H1 (cell line): ENCODE measurements around the gene KRTAP5-4. TPM values are rescaled to one million over a fixed set of nuclear protein-coding genes. Genes with fewer than 3 reads are reported as not detected.
A peak's percentile ranks its signal among the peaks of the same experiment; 100 is the strongest.

Source experiments
- CTCF ChIA-PET: fragments of 300-600 bp; sonication (Branson Sonifier 250); formaldehyde crosslinking; loops from one replicate; lab custom pipeline; 2021; ENCODE audit not compliant: partially characterized antibody; lab: Charles Lee
- POLR2A ChIA-PET: fragments of 300-600 bp; sonication (Branson Sonifier 250); formaldehyde crosslinking; loops from one replicate; lab custom pipeline; 2021; ENCODE audit warnings: inconsistent platforms; ENCODE audit not compliant: partially characterized antibody; lab: Charles Lee
- DNase-seq, 2 experiments: peaks; one replicate each; pipeline versions ENCODE4 v3.0.0 to v3.0.0-alpha.2; 2010 to 2022; ENCODE audit warnings: low spot score in 2 of 2, low read depth in 1 of 2, mixed read lengths in 1 of 2
- FAIRE-seq: peaks from 2 replicates; lab custom pipeline; 2011; peaks lifted over from hg19 to GRCh38; lab: Jason Lieb, UNC
- H2AFZ ChIP-seq: 2 replicates; pipeline ENCODE4 v1.8.1; 2012; ENCODE audit warnings: low read length, inconsistent platforms
- H2AK5ac ChIP-seq: 2 replicates; pipeline ENCODE4 v1.6.1; 2013; ENCODE audit warnings: low read depth, low read length
- H2BK120ac ChIP-seq: replicated peaks from 2 replicates; pipeline ENCODE3; 2013; ENCODE audit warnings: low read depth, low read length, inconsistent platforms
- H2BK12ac ChIP-seq: 2 replicates; pipeline ENCODE4 v1.6.1; 2013; ENCODE audit warnings: low read depth, low read length
- H2BK15ac ChIP-seq: 2 replicates; pipeline ENCODE4 v1.6.1; 2013; ENCODE audit warnings: low read length
- H2BK20ac ChIP-seq: 2 replicates; pipeline ENCODE4 v1.6.1; 2013; ENCODE audit warnings: low read length
- H2BK5ac ChIP-seq: 2 replicates; pipeline ENCODE4 v1.6.1; 2013; ENCODE audit warnings: low read depth, low read length
- H3K14ac ChIP-seq: 2 replicates; pipeline ENCODE4 v1.6.1; 2013; ENCODE audit warnings: inconsistent platforms; ENCODE audit not compliant: insufficient read length
- H3K18ac ChIP-seq: 2 replicates; pipeline ENCODE4 v1.6.1; 2013; ENCODE audit warnings: low read length; ENCODE audit errors: extremely low read depth
- H3K23ac ChIP-seq: 2 replicates; pipeline ENCODE4 v1.6.1; 2013; ENCODE audit warnings: inconsistent platforms; ENCODE audit not compliant: insufficient read length
- H3K23me2 ChIP-seq: 2 replicates; pipeline ENCODE4 v1.6.1; 2013; ENCODE audit warnings: low read depth, low read length
- H3K27ac ChIP-seq: 2 replicates; pipeline ENCODE4 v1.6.1; 2011; ENCODE audit warnings: low read depth, low read length, inconsistent platforms
- H3K27me3 ChIP-seq, 4 experiments: replicated peaks in 1 of 4; 1 replicate in 1 of 4; 2 replicates in 3 of 4; pipeline versions ENCODE4 v1.6.1 to v1.8.1; 2011 to 2013; ENCODE audit warnings: low read length in 3 of 4, mild to moderate bottlenecking in 3 of 4, inconsistent platforms in 2 of 4, mixed read lengths in 2 of 4, moderate library complexity in 1 of 4; ENCODE audit not compliant: control insufficient read depth in 3 of 4, insufficient read depth in 3 of 4; ENCODE audit errors: extremely low read depth in 1 of 4
- H3K36me3 ChIP-seq, 4 experiments: 2 replicates each; pipeline versions ENCODE4 v1.6.1 to v1.8.1; 2011 to 2013; ENCODE audit warnings: mild to moderate bottlenecking in 4 of 4, low read length in 3 of 4, moderate library complexity in 2 of 4, control low read depth in 1 of 4, inconsistent platforms in 1 of 4; ENCODE audit not compliant: insufficient read depth in 4 of 4, control insufficient read depth in 2 of 4
- H3K4ac ChIP-seq: replicated peaks from 2 replicates; pipeline ENCODE3; 2013; ENCODE audit warnings: low read length, low read depth, mixed read lengths, inconsistent platforms; ENCODE audit not compliant: insufficient read length
- H3K4me1 ChIP-seq, 4 experiments: replicated peaks in 1 of 4; 1 replicate in 1 of 4; 2 replicates in 3 of 4; pipeline versions ENCODE4 v1.6.1 to v1.8.1; 2011 to 2013; ENCODE audit warnings: low read length in 3 of 4, inconsistent platforms in 2 of 4, mixed read lengths in 1 of 4; ENCODE audit not compliant: insufficient read depth in 4 of 4, control insufficient read depth in 3 of 4
- H3K4me2 ChIP-seq, 2 experiments: 2 replicates each; pipeline versions ENCODE4 v1.6.1 to v1.8.1; 2011 to 2013; ENCODE audit warnings: low read depth in 2 of 2, low read length in 2 of 2, control low read depth in 1 of 2, inconsistent platforms in 1 of 2, mild to moderate bottlenecking in 1 of 2; ENCODE audit not compliant: insufficient read depth in 1 of 2
- H3K4me3 ChIP-seq, 4 experiments: fragments of 200-600, 300-600 bp in 1 of 4; sonication (generic), shearing (Covaris generic), sonication (Bioruptor Twin) in 1 of 4; 2 replicates each; pipeline versions ENCODE4 v1.5.1 to v1.8.1; 2011 to 2016; ENCODE audit warnings: low read length in 4 of 4, low read depth in 3 of 4, control low read depth in 2 of 4, inconsistent platforms in 2 of 4, mild to moderate bottlenecking in 2 of 4, mixed read lengths in 1 of 4, moderate library complexity in 1 of 4; ENCODE audit not compliant: insufficient read depth in 2 of 4; ENCODE audit errors: extremely low read depth in 1 of 4
- H3K56ac ChIP-seq: replicated peaks from 2 replicates; pipeline ENCODE3; 2013; ENCODE audit warnings: low read depth, mild to moderate bottlenecking, mixed read lengths, low read length, inconsistent platforms; ENCODE audit not compliant: insufficient read length
- H3K79me1 ChIP-seq: 2 replicates; pipeline ENCODE4 v1.6.1; 2013; ENCODE audit warnings: low read depth, low read length, control low read depth
- H3K79me2 ChIP-seq, 2 experiments: 2 replicates each; pipeline versions ENCODE4 v1.6.1 to v1.8.1; 2012 to 2013; ENCODE audit warnings: low read length in 2 of 2, mild to moderate bottlenecking in 2 of 2, inconsistent platforms in 1 of 2; ENCODE audit not compliant: insufficient read depth in 2 of 2, control insufficient read depth in 1 of 2
- H3K9ac ChIP-seq, 4 experiments: replicated peaks in 1 of 4; 1 replicate in 1 of 4; 2 replicates in 3 of 4; pipeline versions ENCODE4 v1.6.1 to v1.8.1; 2011 to 2013; ENCODE audit warnings: low read depth in 3 of 4, low read length in 3 of 4, control low read depth in 2 of 4, mild to moderate bottlenecking in 2 of 4, moderate library complexity in 2 of 4, inconsistent platforms in 1 of 4; ENCODE audit errors: extremely low read depth in 1 of 4
- H3K9me3 ChIP-seq, 2 experiments: 2 replicates each; pipeline versions ENCODE4 v1.6.1 to v1.8.1; 2012 to 2013; ENCODE audit warnings: mild to moderate bottlenecking in 2 of 2, moderate library complexity in 2 of 2, control low read depth in 1 of 2, inconsistent platforms in 1 of 2, low read depth in 1 of 2, low read length in 1 of 2, mixed read lengths in 1 of 2; ENCODE audit not compliant: insufficient read depth in 2 of 2
- H4K20me1 ChIP-seq, 2 experiments: replicated peaks in 1 of 2; 2 replicates each; pipeline versions ENCODE3 to v1.8.1; 2011 to 2013; ENCODE audit warnings: inconsistent platforms in 2 of 2, low read length in 2 of 2, mild to moderate bottlenecking in 1 of 2; ENCODE audit not compliant: insufficient read depth in 2 of 2, control insufficient read depth in 1 of 2
- H4K5ac ChIP-seq: 2 replicates; pipeline ENCODE4 v1.6.1; 2013; ENCODE audit warnings: low read length, low read depth, mixed read lengths, inconsistent platforms; ENCODE audit not compliant: insufficient read length
- H4K8ac ChIP-seq: 2 replicates; pipeline ENCODE4 v1.8.0; 2013; ENCODE audit warnings: mild to moderate bottlenecking, moderate library complexity, low read length, inconsistent platforms; ENCODE audit not compliant: insufficient read depth; ENCODE audit errors: extremely low read depth
- H4K91ac ChIP-seq: replicated peaks from 2 replicates; pipeline ENCODE3; 2013; ENCODE audit warnings: low read length, mixed read lengths, inconsistent platforms; ENCODE audit not compliant: insufficient read length
- CBX5 ChIP-seq: fragments of 300-800, 300-1000 bp; sonication (generic); IDR thresholded peaks from 2 replicates; pipeline ENCODE4 v1.7.1; 2016; ENCODE audit warnings: antibody characterized with exemption, low read length, low read depth
- RAD21 ChIP-seq, 2 experiments: IDR thresholded peaks in 1 of 2; conservative IDR thresholded peaks in 1 of 2; 2 replicates each; pipeline ENCODE4 v1.6.1; 2011; ENCODE audit warnings: low read depth in 2 of 2, low read length in 2 of 2, improper control_type of control experiment in 1 of 2, inconsistent platforms in 1 of 2, mild to moderate bottlenecking in 1 of 2, moderate library complexity in 1 of 2
- WGBS, 2 experiments: shearing (Covaris generic) in 1 of 2; methylation state at CpG; one replicate each; pipeline versions ENCODE4 v1.1.6 to v1.1.7; 2013 to 2015; ENCODE audit warnings: low lambda C conversion rate in 2 of 2, mixed read lengths in 2 of 2, inconsistent platforms in 1 of 2, low coverage in 1 of 2, missing lambda C conversion rate in 1 of 2; ENCODE audit not compliant: insufficient replicate concordance in 2 of 2, insufficient coverage in 1 of 2, insufficient read length in 1 of 2; ENCODE audit errors: extremely low coverage in 1 of 2, missing lambda C conversion rate in 1 of 2; 5-methylcytosine and 5-hydroxymethylcytosine counted together
- polyA plus RNA-seq, 7 experiments: library from polyadenylated mRNA; depleted of rRNA in 3 of 7; stranded (reverse) in 5 of 7; unstranded in 2 of 7; fragments of >200 nt in 5 of 7; fragments of 200-250 nt in 2 of 7; gene quantifications; 1 replicate in 5 of 7; 2 replicates in 1 of 7; 4 replicates in 1 of 7; pipeline versions ENCODE4 v1.2.1 to v1.2.3, GENCODE V29; 2011 to 2013; ENCODE audit warnings: missing spikeins in 2 of 7, mixed read lengths in 2 of 7
- total RNA-seq: library from RNA; stranded (reverse); fragmentation: NEBNext Ultra II Directional; extraction: Animal tissue kit (Norgen Biotek cat#: 25700); gene quantifications from 2 replicates; pipeline ENCODE4 v1.2.1, GENCODE V29; 2021
- TF ChIP-seq, protein P1 (sequence below): IDR thresholded peaks from 2 replicates; pipeline ENCODE4 v1.6.1; 2012; ENCODE audit warnings: inconsistent platforms

The KRTAP5-4 gene
- total and polyA plus RNA-seq, 2 of the 8 experiments (the other 6 are each of a cell fraction or from before 2014, with no cell fraction given): not detected

DNA sequence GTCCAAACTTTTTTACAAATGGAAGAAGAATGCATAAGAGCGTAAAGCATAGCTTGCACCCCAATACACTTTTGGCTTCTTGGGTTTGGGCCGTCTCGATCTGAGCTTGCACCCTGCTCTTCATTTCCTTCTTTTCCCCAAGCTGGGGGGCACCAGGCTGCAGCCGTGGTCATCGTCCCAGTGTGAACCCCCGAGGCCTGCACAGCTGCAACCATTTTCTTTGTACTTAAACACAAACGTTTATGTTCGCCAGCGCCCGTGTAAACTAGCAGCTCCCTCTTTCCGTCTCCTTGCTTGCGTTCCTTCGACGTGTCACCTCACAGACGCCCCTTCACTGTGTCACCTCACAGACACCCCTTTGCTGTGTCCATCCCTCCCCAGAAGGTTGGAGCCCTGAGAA, 17.7 kb upstream of the KRTAP5-4 start:
- 77% methylated on average over 15 of the region's 15 CpGs; no CpG with 5 or more reads in 1 of the 2 experiments for whole genome bisulfite sequencing, 2 experiments
- no peak overlapping the region for H3K4ac ChIP-seq
- H3K9me3 ChIP-seq: no peaks in the 10 kb centered on the region
- 0 out of 2 replicates have a peak overlapping the region, but pooled peaks have one; percentile 34 for H2AFZ ChIP-seq
- no peaks in the 10 kb centered on the region for H3K79me1 ChIP-seq
- H2BK120ac ChIP-seq: no peak overlapping the region
- H3K36me3 ChIP-seq: no peaks in the 10 kb centered on the region
- no peak overlapping the region; the same call in 1 of the 2 replicates for H3K18ac ChIP-seq
- H2BK20ac ChIP-seq: no peak overlapping the region
- no peak overlapping the region for H3K27ac ChIP-seq
- H4K5ac ChIP-seq: no peak overlapping the region
- peak overlapping the region; percentile 44; the same call in 1 of the 2 replicates for H2BK5ac ChIP-seq
- H4K91ac ChIP-seq: no peak overlapping the region
- no peaks in the 10 kb centered on the region for H3K79me2 ChIP-seq
- no peaks in the 10 kb centered on the region for H4K20me1 ChIP-seq
- TF ChIP-seq, protein P1, sequence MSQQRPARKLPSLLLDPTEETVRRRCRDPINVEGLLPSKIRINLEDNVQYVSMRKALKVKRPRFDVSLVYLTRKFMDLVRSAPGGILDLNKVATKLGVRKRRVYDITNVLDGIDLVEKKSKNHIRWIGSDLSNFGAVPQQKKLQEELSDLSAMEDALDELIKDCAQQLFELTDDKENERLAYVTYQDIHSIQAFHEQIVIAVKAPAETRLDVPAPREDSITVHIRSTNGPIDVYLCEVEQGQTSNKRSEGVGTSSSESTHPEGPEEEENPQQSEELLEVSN: no peak
- TF ChIP-seq RAD21 (IDR thresholded peaks at IDR 0.05 in 1 of 2, conservative IDR thresholded peaks at IDR 0.05 in 1 of 2; ENCODE audit: low read depth in 2 of 2, low read length in 2 of 2): no peak
- TF ChIP-seq CBX5: no peak
- CTCF ChIA-PET: interaction anchor here (0.7 to 4.9 kb wide), 37 partner anchors 8 to 517 kb away, joined by 3 to 47 read pairs (median 4); partner anchors contain the start of genes KRTAP5-3 and KRTAP5-5
- 0 out of 2 replicates have a peak overlapping the region, but pooled peaks have one; percentile 27 for H2BK12ac ChIP-seq
- no peaks in the 10 kb centered on the region; a peak in 1 of 7 replicates for H3K4me1 ChIP-seq
- H3K14ac ChIP-seq: no peak overlapping the region
- no peak overlapping the region for H3K4me3 ChIP-seq
- no peaks in the 10 kb centered on the region; a peak in 1 of 7 replicates for H3K27me3 ChIP-seq
- no peak overlapping the region; the same call in 1 of the 2 replicates for H4K8ac ChIP-seq
- FAIRE-seq (no peak), DNase-seq (no peak)
- no peak overlapping the region for H3K9ac ChIP-seq
- no peak overlapping the region for H3K4me2 ChIP-seq
- no peak overlapping the region for H3K56ac ChIP-seq
- POLR2A ChIA-PET: no interaction called here
- no peak overlapping the region for H3K23ac ChIP-seq
- H2BK15ac ChIP-seq: no peak overlapping the region
- no peaks in the 10 kb centered on the region; the same call in 1 of the 2 replicates for H3K23me2 ChIP-seq
- H2AK5ac ChIP-seq: no peak overlapping the region
